GM06990 (cell line): ENCODE data around the gene KCTD5.
"Not testable (repeated sequence)": the region's sequence is repeated elsewhere in the genome, so short reads cannot be mapped to it uniquely, and the experiment has no call there.

ENCODE experiments used
- DNase-seq: peaks from one replicate; pipeline ENCODE4 v3.0.0-alpha.2; 2011; ENCODE audit not compliant: insufficient read length; ENCODE audit errors: extremely low read depth
- H3K27me3 ChIP-seq: replicated peaks from 2 replicates; pipeline ENCODE4 v1.6.0; 2011; ENCODE audit warnings: low read length; ENCODE audit not compliant: control insufficient read depth, insufficient read depth
- H3K36me3 ChIP-seq: 2 replicates; pipeline ENCODE4 v1.5.1; 2011; ENCODE audit warnings: low read length; ENCODE audit not compliant: control insufficient read depth, insufficient read depth
- H3K4me3 ChIP-seq: replicated peaks from 2 replicates; pipeline ENCODE4 v1.5.1; 2011; ENCODE audit warnings: low read depth, mild to moderate bottlenecking, control low read depth, low read length
- CTCF ChIP-seq: IDR thresholded peaks from 2 replicates; pipeline ENCODE4 v1.5.1; 2011; ENCODE audit warnings: low read length, control low read depth, mild to moderate bottlenecking, inconsistent platforms; ENCODE audit not compliant: insufficient read depth, poor library complexity, severe bottlenecking

The KCTD5 gene

GRCh38 chr16:2671193-2671592, 11.1 kb upstream of the KCTD5 start:
- peak; percentile 51 for TF ChIP-seq CTCF
- H3K27me3 ChIP-seq, H3K36me3 ChIP-seq, DNase-seq, H3K4me3 ChIP-seq: not testable (repeated sequence)

- H3K27me3 ChIP-seq: no peaks in the 10 kb centered on the region
- TF ChIP-seq CTCF: no peak
- H3K4me3 ChIP-seq: peak overlapping the region; percentile 60
- H3K36me3 ChIP-seq: no peaks in the 10 kb centered on the region; the same call in 1 of the 2 replicates
- DNase-seq: no peak
Measured at GRCh38 chr16:2671741-2672140, 10.6 kb upstream of the KCTD5 start.

- TF ChIP-seq CTCF: no peak
- peak; percentile 93 for DNase-seq
- Histone ChIP-seq H3K4me3 (peak overlapping the region; percentile 86), H3K36me3 (no peaks in the 10 kb centered on the region; the same call in 1 of the 2 replicates), H3K27me3 (no peaks in the 10 kb centered on the region)
Measured at GRCh38 chr16:2673066-2673999, 9.0 kb upstream of the KCTD5 start.

GRCh38 chr16:2675021-2675420, 7.3 kb upstream of the KCTD5 start:
- Histone ChIP-seq H3K36me3 (no peaks in the 10 kb centered on the region), H3K4me3 (no peak overlapping the region), H3K27me3 (no peaks in the 10 kb centered on the region)
- no peak for TF ChIP-seq CTCF
- DNase-seq: no peak

GRCh38 chr16:2675714-2676113, 6.6 kb upstream of the KCTD5 start:
- TF ChIP-seq CTCF: no peak
- Histone ChIP-seq H3K4me3 (no peak overlapping the region), H3K27me3 (no peaks in the 10 kb centered on the region), H3K36me3 (no peaks in the 10 kb centered on the region)
- DNase-seq: no peak

GRCh38 chr16:2676937-2677336, 5.4 kb upstream of the KCTD5 start:
- not testable (repeated sequence) for H3K27me3 ChIP-seq, H3K4me3 ChIP-seq, H3K36me3 ChIP-seq, DNase-seq

GRCh38 chr16:2678206-2678965, 3.9 kb upstream of the KCTD5 start:
- H3K27me3 ChIP-seq, H3K36me3 ChIP-seq, DNase-seq, H3K4me3 ChIP-seq: not testable (repeated sequence)

- not testable (repeated sequence) for H3K27me3 ChIP-seq, H3K36me3 ChIP-seq, H3K4me3 ChIP-seq, DNase-seq
Measured at GRCh38 chr16:2679902-2680301, 2.4 kb upstream of the KCTD5 start.
